BE2C (cell line): ENCODE results near the gene CCDC137.
A peak's percentile ranks its signal among the peaks of the same experiment; 100 is the strongest.

Experiments
- DNase-seq: peaks from one replicate; pipeline ENCODE4 v3.0.0-alpha.2; 2020
- H3K27me3 ChIP-seq: fragments of 250-450 bp; sonication (Bioruptor Pico); 2 replicates; pipeline ENCODE4 v1.5.1; 2020; ENCODE audit warnings: mild to moderate bottlenecking
- H3K36me3 ChIP-seq: fragments of 250-450 bp; sonication (Bioruptor Pico); 2 replicates; pipeline ENCODE4 v1.5.1; 2020; ENCODE audit warnings: mild to moderate bottlenecking
- H3K4me1 ChIP-seq: fragments of 250-450 bp; sonication (Bioruptor Pico); 2 replicates; pipeline ENCODE4 v1.5.1; 2020
- H3K4me3 ChIP-seq: 2 replicates; pipeline ENCODE4 v1.5.1; 2011; ENCODE audit warnings: low read depth, low read length
- H3K9me3 ChIP-seq: fragments of 250-450 bp; sonication (Bioruptor Pico); 2 replicates; pipeline ENCODE4 v1.5.1; 2020
- TF ChIP-seq, protein P1 (sequence below): IDR thresholded peaks from 2 replicates; pipeline ENCODE4 v1.5.1; 2012; ENCODE audit warnings: mild to moderate bottlenecking, low read depth, low read length

Gene CCDC137

DNA sequence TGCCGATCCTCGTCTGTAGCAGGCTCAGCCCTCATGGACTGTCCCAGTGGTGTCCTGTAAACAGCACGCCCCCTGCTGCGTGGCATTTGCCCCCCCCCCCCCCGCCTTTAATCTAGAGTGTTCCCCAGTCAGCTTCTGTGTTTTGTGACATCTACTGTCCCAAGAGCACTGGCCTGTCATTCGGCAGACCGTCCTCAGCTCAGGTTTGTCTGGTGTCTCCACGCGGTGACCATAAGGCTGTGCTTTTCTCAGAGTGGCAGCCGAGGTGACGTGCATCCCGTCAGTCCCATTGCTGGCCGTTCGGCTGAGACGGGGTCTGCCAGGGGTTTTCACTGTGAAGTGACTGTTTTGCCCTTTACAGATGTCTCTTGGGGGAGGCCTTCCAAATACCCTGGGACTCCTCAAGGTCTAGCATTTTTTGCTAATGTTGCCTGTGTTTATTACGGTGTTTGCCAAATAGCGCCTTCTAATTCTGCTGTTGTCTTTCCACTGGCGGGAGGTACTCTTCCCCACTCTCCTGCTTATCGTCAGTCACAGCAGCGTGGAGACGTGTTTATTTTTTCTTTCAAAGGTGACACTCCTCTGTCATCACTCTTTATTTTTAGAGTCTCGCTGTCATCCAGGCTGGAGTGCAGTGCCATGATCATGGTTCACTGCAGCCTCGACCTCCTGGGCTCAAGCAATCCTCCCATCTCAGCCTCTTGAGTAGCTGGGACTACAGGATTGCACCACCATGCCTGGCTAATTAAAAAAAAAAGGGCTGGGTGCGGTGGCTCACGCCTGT is 30.9 kb downstream of the CCDC137 start:
- Histone ChIP-seq H3K4me3 (no peak overlapping the region), H3K4me1 (no peaks in the 10 kb centered on the region), H3K9me3 (no peaks in the 10 kb centered on the region), H3K36me3 (peaks cover 73% of the 10 kb centered on the region), H3K27me3 (no peaks in the 10 kb centered on the region)
- no peak for DNase-seq
- TF ChIP-seq, protein P1, sequence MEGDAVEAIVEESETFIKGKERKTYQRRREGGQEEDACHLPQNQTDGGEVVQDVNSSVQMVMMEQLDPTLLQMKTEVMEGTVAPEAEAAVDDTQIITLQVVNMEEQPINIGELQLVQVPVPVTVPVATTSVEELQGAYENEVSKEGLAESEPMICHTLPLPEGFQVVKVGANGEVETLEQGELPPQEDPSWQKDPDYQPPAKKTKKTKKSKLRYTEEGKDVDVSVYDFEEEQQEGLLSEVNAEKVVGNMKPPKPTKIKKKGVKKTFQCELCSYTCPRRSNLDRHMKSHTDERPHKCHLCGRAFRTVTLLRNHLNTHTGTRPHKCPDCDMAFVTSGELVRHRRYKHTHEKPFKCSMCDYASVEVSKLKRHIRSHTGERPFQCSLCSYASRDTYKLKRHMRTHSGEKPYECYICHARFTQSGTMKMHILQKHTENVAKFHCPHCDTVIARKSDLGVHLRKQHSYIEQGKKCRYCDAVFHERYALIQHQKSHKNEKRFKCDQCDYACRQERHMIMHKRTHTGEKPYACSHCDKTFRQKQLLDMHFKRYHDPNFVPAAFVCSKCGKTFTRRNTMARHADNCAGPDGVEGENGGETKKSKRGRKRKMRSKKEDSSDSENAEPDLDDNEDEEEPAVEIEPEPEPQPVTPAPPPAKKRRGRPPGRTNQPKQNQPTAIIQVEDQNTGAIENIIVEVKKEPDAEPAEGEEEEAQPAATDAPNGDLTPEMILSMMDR: no peak

- Histone ChIP-seq H3K27me3 (no peaks in the 10 kb centered on the region), H3K4me1 (no peaks in the 10 kb centered on the region), H3K9me3 (no peaks in the 10 kb centered on the region), H3K4me3 (no peak overlapping the region), H3K36me3 (peaks cover 59% of the 10 kb centered on the region)
- no peak for DNase-seq
- TF ChIP-seq, protein P1: no peak
These were observed 34.1 kb downstream of the CCDC137 start for GRCh38 chr17:81700353-81701287.

DNA sequence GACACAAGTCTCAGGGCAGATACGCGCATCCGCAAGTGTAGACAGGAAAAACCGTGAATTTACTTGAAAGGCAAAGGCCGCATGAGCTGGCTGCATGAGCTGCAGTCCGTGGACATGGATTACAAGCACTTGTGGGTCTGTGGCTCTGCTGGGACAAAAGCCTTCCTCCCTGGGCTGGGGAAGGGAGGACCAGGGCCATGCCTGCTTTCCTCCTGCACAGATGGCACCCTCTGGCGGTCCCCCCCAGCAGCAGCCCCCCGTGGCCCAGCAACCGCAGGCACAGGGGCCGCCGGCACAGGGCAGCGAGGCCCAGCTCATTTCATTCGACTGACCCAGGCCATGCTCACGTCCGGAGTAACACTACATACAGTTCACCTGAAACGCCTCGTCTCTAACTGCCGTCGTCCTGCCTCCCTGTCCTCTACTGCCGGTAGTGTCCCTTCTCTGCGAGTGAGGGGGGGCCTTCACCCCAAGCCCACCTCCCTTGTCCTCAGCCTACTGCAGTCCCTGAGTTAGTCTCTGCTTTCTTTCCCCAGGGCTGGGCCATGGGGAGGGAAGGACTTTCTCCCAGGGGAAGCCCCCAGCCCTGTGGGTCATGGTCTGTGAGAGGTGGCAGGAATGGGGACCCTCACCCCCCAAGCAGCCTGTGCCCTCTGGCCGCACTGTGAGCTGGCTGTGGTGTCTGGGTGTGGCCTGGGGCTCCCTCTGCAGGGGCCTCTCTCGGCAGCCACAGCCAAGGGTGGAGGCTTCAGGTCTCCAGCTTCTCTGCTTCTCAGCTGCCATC is 34.9 kb downstream of the CCDC137 start:
- Histone ChIP-seq H3K4me1 (no peaks in the 10 kb centered on the region), H3K9me3 (no peaks in the 10 kb centered on the region), H3K4me3 (peak overlapping the region; percentile 100), H3K36me3 (peaks cover 59% of the 10 kb centered on the region), H3K27me3 (no peaks in the 10 kb centered on the region)
- TF ChIP-seq, protein P1: peak; percentile 16; the same call in 1 of the 2 replicates
- no peak for DNase-seq

DNA sequence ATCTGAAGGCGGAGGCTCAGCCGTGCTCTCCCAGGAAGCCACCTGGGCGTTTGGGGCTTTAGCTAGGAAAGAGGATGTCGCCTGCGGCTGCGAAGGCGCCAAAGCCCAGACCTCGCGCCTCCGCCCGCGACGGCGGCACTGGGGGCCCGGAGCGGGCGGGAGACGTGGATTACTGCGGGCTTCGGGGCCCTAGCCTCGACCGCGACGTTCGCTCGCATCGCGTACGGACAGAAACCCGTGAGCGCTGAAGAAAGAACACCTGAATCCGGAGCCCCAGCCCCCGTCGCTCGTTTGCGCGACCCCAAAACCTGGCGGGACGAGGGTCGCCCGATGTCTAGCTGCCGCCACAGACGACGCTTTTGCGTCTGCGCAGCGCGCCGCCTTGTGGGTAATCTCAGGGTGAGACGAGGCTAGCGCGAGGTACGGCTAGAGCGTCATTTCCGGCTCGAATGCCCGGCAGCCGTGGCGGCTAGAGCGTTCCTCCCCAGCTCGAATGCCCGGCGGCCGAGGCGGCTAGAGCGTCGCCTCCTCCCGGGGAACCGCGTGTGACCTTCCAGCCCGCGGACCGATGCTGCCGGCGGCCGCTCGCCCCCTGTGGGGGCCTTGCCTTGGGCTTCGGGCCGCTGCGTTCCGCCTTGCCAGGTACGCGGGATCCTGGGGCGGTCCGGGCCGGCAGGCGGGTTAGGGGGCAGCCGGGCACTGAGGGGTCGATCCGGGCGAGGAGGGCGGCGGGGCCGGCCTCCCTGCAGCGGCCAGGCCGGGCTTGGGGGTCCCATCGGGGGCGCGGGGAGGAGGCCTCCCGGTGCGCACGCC is 36.6 kb downstream of the CCDC137 start, which contains the start of gene MRPL12:
TSS of gene MRPL12 (plus strand) at position 434 of the 813 bp plus-strand sequence. CDS start at position 569, 135 bp downstream.
- Histone ChIP-seq H3K9me3 (no peaks in the 10 kb centered on the region), H3K4me3 (peak within 1 kb of the TSS; percentile 100), H3K4me1 (no peaks in the 10 kb centered on the region), H3K27me3 (no peaks in the 10 kb centered on the region), H3K36me3 (peaks cover 62% of the 10 kb centered on the region)
- TF ChIP-seq, protein P1: no peak
- peak; percentile 95 for DNase-seq
